Activated T-helper 17 cell treated with anti-CD3 and anti-CD28 coated beads, Interleukin-2, amount 50 U/mL, for 72 hours (primary cell): ENCODE data around the gene ITIH3. TPM values are rescaled to one million over a fixed set of nuclear protein-coding genes. Genes with fewer than 3 reads are reported as not detected.

Experiments
- ATAC-seq: fragments of 150-1000 bp; cut with Tn5 transposase; replicated peaks from 2 replicates; pipeline ENCODE4 v1.10.0; 2021; ENCODE audit warnings: mild to moderate bottlenecking, moderate library complexity
- H3K27ac Mint-ChIP-seq: one replicate; pipeline ENCODE4 v1.8.0; 2022; ENCODE audit warnings: mixed read lengths
- H3K27me3 Mint-ChIP-seq: one replicate; pipeline ENCODE4 v1.8.0; 2022; ENCODE audit warnings: mixed read lengths
- H3K36me3 Mint-ChIP-seq: one replicate; pipeline ENCODE4 v1.8.0; 2022; ENCODE audit warnings: low read depth, mild to moderate bottlenecking, mixed read lengths
- H3K4me1 Mint-ChIP-seq: one replicate; pipeline ENCODE4 v1.8.0; 2022; ENCODE audit warnings: mixed read lengths
- H3K4me3 Mint-ChIP-seq: one replicate; pipeline ENCODE4 v1.8.0; 2022; ENCODE audit warnings: mild to moderate bottlenecking, mixed read lengths
- H3K9me3 Mint-ChIP-seq: one replicate; pipeline ENCODE4 v1.8.0; 2022; ENCODE audit warnings: mixed read lengths
- total RNA-seq, 2 donors: library from RNA; stranded (reverse); gene quantifications; one replicate each; pipeline ENCODE4 v1.2.3, GENCODE V29; 2022

ITIH3 gene
- total RNA-seq, 2 donors from 2014 or later, result not detected

GRCh38 chr3:52787672-52788625 lies 6.6 kb upstream of the ITIH3 start:
- H3K4me1 Mint-ChIP-seq, result no peaks in the 10 kb centered on the region
- H3K36me3 Mint-ChIP-seq, result no peaks in the 10 kb centered on the region
- ATAC-seq, result no peak
- H3K4me3 Mint-ChIP-seq, result no peak overlapping the region
- H3K27me3 Mint-ChIP-seq, result no peaks in the 10 kb centered on the region
- H3K27ac Mint-ChIP-seq, result no peak overlapping the region
- no peaks in the 10 kb centered on the region for H3K9me3 Mint-ChIP-seq

GRCh38 chr3:52788890-52789745 lies 5.5 kb upstream of the ITIH3 start:
- no peaks in the 10 kb centered on the region for H3K36me3 Mint-ChIP-seq
- H3K9me3 Mint-ChIP-seq, result no peaks in the 10 kb centered on the region
- no peaks in the 10 kb centered on the region for H3K27me3 Mint-ChIP-seq
- H3K4me1 Mint-ChIP-seq, result no peaks in the 10 kb centered on the region
- no peak for ATAC-seq
- no peak overlapping the region for H3K27ac Mint-ChIP-seq
- no peak overlapping the region for H3K4me3 Mint-ChIP-seq

GRCh38 chr3:52789746-52790040 lies 4.9 kb upstream of the ITIH3 start:
- Mint-ChIP-seq H3K36me3 (no peaks in the 10 kb centered on the region), H3K4me1 (no peaks in the 10 kb centered on the region), H3K9me3 (no peaks in the 10 kb centered on the region), H3K4me3 (no peak overlapping the region), H3K27ac (no peak overlapping the region), H3K27me3 (no peaks in the 10 kb centered on the region)
- no peak for ATAC-seq

- no peak for ATAC-seq
- Mint-ChIP-seq H3K27me3 (no peaks in the 10 kb centered on the region), H3K4me1 (no peaks in the 10 kb centered on the region), H3K9me3 (no peaks in the 10 kb centered on the region), H3K36me3 (no peaks in the 10 kb centered on the region), H3K4me3 (no peak overlapping the region), H3K27ac (no peak overlapping the region)
Observed at GRCh38 chr3:52790337-52790736, 4.3 kb upstream of the ITIH3 start.

- no peaks in the 10 kb centered on the region for H3K9me3 Mint-ChIP-seq
- H3K4me1 Mint-ChIP-seq, result no peaks in the 10 kb centered on the region
- H3K27me3 Mint-ChIP-seq, result no peaks in the 10 kb centered on the region
- H3K27ac Mint-ChIP-seq, result no peak overlapping the region
- H3K4me3 Mint-ChIP-seq, result no peak overlapping the region
- no peaks in the 10 kb centered on the region for H3K36me3 Mint-ChIP-seq
- ATAC-seq, result no peak
Observed at GRCh38 chr3:52790741-52791140, 3.9 kb upstream of the ITIH3 start.

- no peaks in the 10 kb centered on the region for H3K4me1 Mint-ChIP-seq
- H3K27ac Mint-ChIP-seq, result no peak overlapping the region
- no peaks in the 10 kb centered on the region for H3K27me3 Mint-ChIP-seq
- H3K4me3 Mint-ChIP-seq, result no peak overlapping the region
- ATAC-seq, result no peak
- H3K9me3 Mint-ChIP-seq, result no peaks in the 10 kb centered on the region
- no peaks in the 10 kb centered on the region for H3K36me3 Mint-ChIP-seq
Observed at GRCh38 chr3:52791366-52791765, 3.2 kb upstream of the ITIH3 start.

- Mint-ChIP-seq H3K4me3 (no peak overlapping the region), H3K9me3 (no peaks in the 10 kb centered on the region), H3K36me3 (no peaks in the 10 kb centered on the region), H3K27ac (no peak overlapping the region), H3K27me3 (no peaks in the 10 kb centered on the region), H3K4me1 (no peaks in the 10 kb centered on the region)
- ATAC-seq, result no peak
Observed at GRCh38 chr3:52791928-52792327, 2.7 kb upstream of the ITIH3 start.

- Mint-ChIP-seq H3K27me3 (no peaks in the 10 kb centered on the region), H3K4me3 (no peak overlapping the region), H3K36me3 (no peaks in the 10 kb centered on the region), H3K9me3 (no peaks in the 10 kb centered on the region), H3K4me1 (no peaks in the 10 kb centered on the region), H3K27ac (no peak overlapping the region)
- ATAC-seq, result no peak
Observed at GRCh38 chr3:52792413-52792812, 2.2 kb upstream of the ITIH3 start.

- no peaks in the 10 kb centered on the region for H3K27me3 Mint-ChIP-seq
- H3K27ac Mint-ChIP-seq, result no peak overlapping the region
- no peaks in the 10 kb centered on the region for H3K9me3 Mint-ChIP-seq
- H3K36me3 Mint-ChIP-seq, result no peaks in the 10 kb centered on the region
- ATAC-seq, result no peak
- no peak overlapping the region for H3K4me3 Mint-ChIP-seq
- no peaks in the 10 kb centered on the region for H3K4me1 Mint-ChIP-seq
Observed at GRCh38 chr3:52792961-52793695, 1.5 kb upstream of the ITIH3 start.

GRCh38 chr3:52793702-52794611 lies 639 bp upstream of the ITIH3 start:
- Mint-ChIP-seq H3K4me3 (no peak overlapping the region), H3K36me3 (no peaks in the 10 kb centered on the region), H3K4me1 (no peaks in the 10 kb centered on the region), H3K27me3 (no peaks in the 10 kb centered on the region), H3K27ac (no peak overlapping the region), H3K9me3 (no peaks in the 10 kb centered on the region)
- ATAC-seq, result no peak

GRCh38 chr3:52795298-52795900 lies 803 bp downstream of the ITIH3 start:
- ATAC-seq, result no peak

GRCh38 chr3:52796411-52796810 lies 1.8 kb downstream of the ITIH3 start:
- Mint-ChIP-seq H3K9me3 (no peaks in the 10 kb centered on the region), H3K27ac (no peak overlapping the region), H3K4me1 (no peaks in the 10 kb centered on the region), H3K36me3 (no peaks in the 10 kb centered on the region), H3K4me3 (no peak overlapping the region), H3K27me3 (no peaks in the 10 kb centered on the region)
- no peak for ATAC-seq

More at GRCh38 chr3:52795298-52795900, 803 bp downstream of the ITIH3 start:
- no peaks in the 10 kb centered on the region for H3K4me1 Mint-ChIP-seq
- H3K4me3 Mint-ChIP-seq, result no peak overlapping the region
- no peaks in the 10 kb centered on the region for H3K36me3 Mint-ChIP-seq
- no peaks in the 10 kb centered on the region for H3K9me3 Mint-ChIP-seq
- no peak overlapping the region for H3K27ac Mint-ChIP-seq
- no peaks in the 10 kb centered on the region for H3K27me3 Mint-ChIP-seq

- Mint-ChIP-seq H3K4me3 (no peak overlapping the region), H3K4me1 (no peaks in the 10 kb centered on the region), H3K36me3 (no peaks in the 10 kb centered on the region), H3K9me3 (no peaks in the 10 kb centered on the region), H3K27me3 (no peaks in the 10 kb centered on the region), H3K27ac (no peak overlapping the region)
- ATAC-seq, result no peak
Observed at GRCh38 chr3:52798376-52798977, 3.9 kb downstream of the ITIH3 start.
